ENCODE data around the gene FAM222A.

Gene FAM222A

DNA sequence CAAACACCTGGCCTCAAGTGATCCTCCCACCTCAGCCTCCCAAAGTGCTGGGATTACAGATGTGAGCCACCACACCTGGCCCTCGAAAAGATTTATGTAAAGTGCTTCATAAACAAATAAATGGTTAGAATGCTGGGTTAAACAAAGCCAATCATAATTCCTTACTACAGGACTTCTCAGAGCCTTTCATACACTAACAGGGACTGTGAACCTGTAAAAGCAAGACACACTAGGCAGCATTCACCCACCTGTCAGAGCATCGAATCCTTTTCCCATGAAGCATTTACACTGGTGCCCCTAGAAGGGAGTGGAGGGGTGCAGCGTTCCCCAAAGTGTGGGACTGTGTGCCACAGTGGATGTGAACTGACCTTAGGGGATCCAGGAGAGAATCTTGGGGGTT is 90.1 kb downstream of the FAM222A start:
- Histone ChIP-seq H3K9me2 (replicated peaks; ENCODE audit: insufficient read depth, low read length) (no peaks in the 10 kb centered on the region), H3K36me3 (ENCODE audit: low read length) (no peaks in the 10 kb centered on the region), H3K27me3 (ENCODE audit: low read length) (no peaks in the 10 kb centered on the region), H3K9ac (ENCODE audit: low read length) (no peak overlapping the region), H3F3A (ENCODE audit: insufficient read depth) (no peaks in the 10 kb centered on the region), H4K20me1 (ENCODE audit: low read depth, low read length) (no peaks in the 10 kb centered on the region), H3K27ac (ENCODE audit: low read depth, low read length) (no peak overlapping the region), H3K79me2 (ENCODE audit: insufficient read depth, low read length) (no peaks in the 10 kb centered on the region), H3K4me3 (ENCODE audit: insufficient read depth, low read length, poor library complexity, severe bottlenecking) (no peak overlapping the region), H3K9me3 (ENCODE audit: insufficient read depth, low read length) (no peaks in the 10 kb centered on the region), H2AFZ (ENCODE audit: low read depth, low read length, severe bottlenecking) (no peak overlapping the region), H3K4me2 (ENCODE audit: low read depth, low read length, poor library complexity, severe bottlenecking) (no peak overlapping the region)
- no peak for TF ChIP-seq EZH2phosphoT487 (conservative IDR thresholded peaks at IDR 0.05; ENCODE audit: low read length)
- TF ChIP-seq, protein P1, sequence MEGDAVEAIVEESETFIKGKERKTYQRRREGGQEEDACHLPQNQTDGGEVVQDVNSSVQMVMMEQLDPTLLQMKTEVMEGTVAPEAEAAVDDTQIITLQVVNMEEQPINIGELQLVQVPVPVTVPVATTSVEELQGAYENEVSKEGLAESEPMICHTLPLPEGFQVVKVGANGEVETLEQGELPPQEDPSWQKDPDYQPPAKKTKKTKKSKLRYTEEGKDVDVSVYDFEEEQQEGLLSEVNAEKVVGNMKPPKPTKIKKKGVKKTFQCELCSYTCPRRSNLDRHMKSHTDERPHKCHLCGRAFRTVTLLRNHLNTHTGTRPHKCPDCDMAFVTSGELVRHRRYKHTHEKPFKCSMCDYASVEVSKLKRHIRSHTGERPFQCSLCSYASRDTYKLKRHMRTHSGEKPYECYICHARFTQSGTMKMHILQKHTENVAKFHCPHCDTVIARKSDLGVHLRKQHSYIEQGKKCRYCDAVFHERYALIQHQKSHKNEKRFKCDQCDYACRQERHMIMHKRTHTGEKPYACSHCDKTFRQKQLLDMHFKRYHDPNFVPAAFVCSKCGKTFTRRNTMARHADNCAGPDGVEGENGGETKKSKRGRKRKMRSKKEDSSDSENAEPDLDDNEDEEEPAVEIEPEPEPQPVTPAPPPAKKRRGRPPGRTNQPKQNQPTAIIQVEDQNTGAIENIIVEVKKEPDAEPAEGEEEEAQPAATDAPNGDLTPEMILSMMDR (IDR thresholded peaks at IDR 0.05; ENCODE audit: insufficient read depth, low read length, poor library complexity, severe bottlenecking) = no peak

DNA sequence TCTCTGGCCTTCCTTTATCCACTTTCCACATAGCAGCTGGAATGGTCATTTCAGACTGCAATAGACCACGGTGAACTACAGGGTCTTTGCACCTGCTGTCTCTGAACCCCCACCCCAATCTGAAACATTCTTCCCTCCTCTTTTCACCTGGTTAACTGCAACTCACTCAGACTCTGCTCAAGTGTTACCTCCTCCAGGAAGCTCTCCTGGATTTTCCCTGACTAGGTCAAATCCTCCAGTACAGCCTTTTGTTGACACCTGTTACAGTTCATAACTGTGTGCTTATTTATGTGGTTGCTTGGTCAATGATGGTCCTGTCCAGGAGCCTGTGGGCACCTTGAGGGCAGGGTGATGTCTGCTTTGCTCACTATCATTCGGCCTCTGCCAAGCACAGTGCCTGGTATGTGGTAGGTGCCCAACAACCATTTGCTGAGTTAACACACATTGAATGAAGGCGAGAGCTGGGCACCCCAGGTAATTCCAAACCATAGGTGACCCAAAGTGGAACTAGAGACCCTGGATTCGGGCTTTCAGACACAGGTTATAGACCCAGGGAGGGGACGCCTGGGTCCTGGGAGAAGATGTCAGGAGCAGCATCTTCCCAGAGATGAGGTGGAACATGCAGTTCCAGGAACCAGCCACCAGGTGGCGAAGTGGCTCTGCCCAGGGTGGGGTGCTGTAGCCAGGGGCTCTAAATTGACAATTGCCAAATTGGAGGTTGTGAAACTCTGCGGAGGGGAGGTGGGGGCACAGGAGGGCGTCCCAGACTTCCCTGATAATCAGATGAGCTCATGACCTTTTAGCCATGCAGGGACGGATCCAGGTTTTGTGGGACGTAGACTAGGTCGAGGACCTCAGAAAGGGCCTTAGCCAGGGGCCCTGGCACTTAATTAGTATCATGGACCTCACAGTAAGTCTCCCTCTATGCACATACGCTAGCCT is 91.5 kb downstream of the FAM222A start:
- no peak overlapping the region for H3K4me2 ChIP-seq (ENCODE audit: low read depth, low read length, poor library complexity, severe bottlenecking)
- no peaks in the 10 kb centered on the region for H4K20me1 ChIP-seq (ENCODE audit: low read depth, low read length)
- no peak overlapping the region for H3K27ac ChIP-seq (ENCODE audit: low read depth, low read length)
- H3K9me2 ChIP-seq (replicated peaks; ENCODE audit: insufficient read depth, low read length) = no peaks in the 10 kb centered on the region
- H3K36me3 ChIP-seq (ENCODE audit: low read length) = no peaks in the 10 kb centered on the region
- H3F3A ChIP-seq (ENCODE audit: insufficient read depth) = no peaks in the 10 kb centered on the region
- no peak overlapping the region for H3K4me3 ChIP-seq (ENCODE audit: insufficient read depth, low read length, poor library complexity, severe bottlenecking)
- no peaks in the 10 kb centered on the region for H3K79me2 ChIP-seq (ENCODE audit: insufficient read depth, low read length)
- H3K27me3 ChIP-seq (ENCODE audit: low read length) = no peaks in the 10 kb centered on the region
- no peak overlapping the region for H2AFZ ChIP-seq (ENCODE audit: low read depth, low read length, severe bottlenecking)
- TF ChIP-seq, protein P1 (IDR thresholded peaks at IDR 0.05; ENCODE audit: insufficient read depth, low read length, poor library complexity, severe bottlenecking) = peak; percentile 79
- no peak for TF ChIP-seq EZH2phosphoT487 (conservative IDR thresholded peaks at IDR 0.05; ENCODE audit: low read length)
- H3K9ac ChIP-seq (ENCODE audit: low read length) = no peak overlapping the region
- no peaks in the 10 kb centered on the region for H3K9me3 ChIP-seq (ENCODE audit: insufficient read depth, low read length)

DNA sequence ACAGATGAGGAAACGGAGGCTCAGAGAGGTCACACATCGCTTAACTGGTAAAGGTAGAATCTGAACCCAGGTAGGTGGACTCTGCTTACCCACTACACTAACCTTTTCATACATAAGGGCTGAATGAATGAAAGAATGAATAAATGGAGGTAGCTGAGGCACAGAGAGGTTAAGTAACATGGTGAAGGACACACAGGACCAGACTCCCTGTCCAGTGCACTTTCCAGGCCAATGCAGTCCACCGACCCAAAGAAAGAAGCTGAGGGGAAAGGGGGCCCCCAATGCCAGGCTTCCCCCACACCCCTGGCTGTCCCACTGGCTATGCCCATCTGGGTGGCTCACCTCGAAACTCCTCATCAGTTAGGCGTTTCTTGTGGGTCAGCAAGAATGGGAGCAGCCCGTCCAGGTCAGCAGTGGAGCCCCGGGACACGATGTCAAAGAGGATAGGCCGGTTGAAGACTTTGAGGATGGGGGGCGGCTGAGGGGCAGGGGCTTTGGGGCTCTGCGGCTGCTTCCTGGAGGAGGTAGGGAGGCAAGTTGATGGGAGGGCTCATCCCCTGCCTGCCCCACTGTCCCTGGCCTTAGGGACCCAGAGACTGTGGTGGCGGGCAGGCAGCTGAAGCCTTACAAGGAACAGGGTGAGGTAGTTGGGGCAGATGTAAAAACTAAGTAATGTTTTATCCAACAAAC is 94.5 kb downstream of the FAM222A start:
- H3K9me2 ChIP-seq (replicated peaks; ENCODE audit: insufficient read depth, low read length) = no peaks in the 10 kb centered on the region
- no peaks in the 10 kb centered on the region for H3K36me3 ChIP-seq (ENCODE audit: low read length)
- no peaks in the 10 kb centered on the region for H4K20me1 ChIP-seq (ENCODE audit: low read depth, low read length)
- no peak overlapping the region for H3K27ac ChIP-seq (ENCODE audit: low read depth, low read length)
- H3K79me2 ChIP-seq (ENCODE audit: insufficient read depth, low read length) = no peaks in the 10 kb centered on the region
- H3K9ac ChIP-seq (ENCODE audit: low read length) = no peak overlapping the region
- no peak overlapping the region for H3K4me2 ChIP-seq (ENCODE audit: low read depth, low read length, poor library complexity, severe bottlenecking)
- TF ChIP-seq, protein P1 (IDR thresholded peaks at IDR 0.05; ENCODE audit: insufficient read depth, low read length, poor library complexity, severe bottlenecking) = no peak
- no peak for TF ChIP-seq EZH2phosphoT487 (conservative IDR thresholded peaks at IDR 0.05; ENCODE audit: low read length)
- no peaks in the 10 kb centered on the region for H3K9me3 ChIP-seq (ENCODE audit: insufficient read depth, low read length)
- H3F3A ChIP-seq (ENCODE audit: insufficient read depth) = no peaks in the 10 kb centered on the region
- no peak overlapping the region for H2AFZ ChIP-seq (ENCODE audit: low read depth, low read length, severe bottlenecking)
- H3K27me3 ChIP-seq (ENCODE audit: low read length) = no peaks in the 10 kb centered on the region
- no peak overlapping the region for H3K4me3 ChIP-seq (ENCODE audit: insufficient read depth, low read length, poor library complexity, severe bottlenecking)

Measured in SU-DHL-6 (cell line).